ENCODE data around the gene NAT8. TPM values are rescaled to one million over a fixed set of nuclear protein-coding genes. Genes with fewer than 3 reads are reported as not detected.
"Not testable (repeated sequence)": the region's sequence is repeated elsewhere in the genome, so short reads cannot be mapped to it uniquely, and the experiment has no call there.

NAT8 gene
- total RNA-seq, 2 donors from 2014 or later, result not detected

- no peak overlapping the region for H3K27ac ChIP-seq
- no peak for TF ChIP-seq POLR2A (IDR thresholded peaks at IDR 0.05)
- TF ChIP-seq CTCF (IDR thresholded peaks at IDR 0.05), result no peak
- no peak for ATAC-seq
- intact Hi-C loops (cut with DNase I), result no loop called here
- H3K4me3 ChIP-seq, result no peak overlapping the region
- no peaks in the 10 kb centered on the region for H3K36me3 ChIP-seq (replicated peaks in 1 of 2; ENCODE audit: insufficient read depth in 1 of 2, low read depth in 2 of 2)
- H3K27me3 ChIP-seq, result no peaks in the 10 kb centered on the region
- no peaks in the 10 kb centered on the region for H3K4me1 ChIP-seq
- no peaks in the 10 kb centered on the region for H3K9me3 ChIP-seq
- DNase-seq, result no peak
These were observed 27.2 kb downstream of the NAT8 start for GRCh38 chr2:73614997-73615396.

- ATAC-seq, result no peak
- DNase-seq, result no peak
- Histone ChIP-seq H3K27me3 (no peaks in the 10 kb centered on the region), H3K9me3 (no peaks in the 10 kb centered on the region), H3K36me3 (replicated peaks in 1 of 2; ENCODE audit: insufficient read depth in 1 of 2, low read depth in 2 of 2) (no peaks in the 10 kb centered on the region), H3K4me3 (no peak overlapping the region), H3K27ac (no peak overlapping the region), H3K4me1 (no peaks in the 10 kb centered on the region)
- intact Hi-C loops (cut with DNase I), result no loop called here
- WGBS, 2 donors, result 86 to 90% methylated on average over 3 of the region's 3 CpGs
- TF ChIP-seq POLR2A (IDR thresholded peaks at IDR 0.05) (no peak), CTCF (IDR thresholded peaks at IDR 0.05) (no peak)
These were observed 28.1 kb downstream of the NAT8 start for GRCh38 chr2:73614105-73614504.

GRCh38 chr2:73611867-73612266, 30.4 kb downstream of the NAT8 start:
- intact Hi-C loops (cut with DNase I), result no loop called here
- Histone ChIP-seq H3K4me3 (no peak overlapping the region), H3K27ac (no peak overlapping the region), H3K4me1 (no peaks in the 10 kb centered on the region), H3K36me3 (replicated peaks in 1 of 2; ENCODE audit: insufficient read depth in 1 of 2, low read depth in 2 of 2) (no peaks in the 10 kb centered on the region), H3K27me3 (no peaks in the 10 kb centered on the region), H3K9me3 (no peaks in the 10 kb centered on the region)
- DNase-seq (no peak), ATAC-seq (no peak)
- TF ChIP-seq CTCF (IDR thresholded peaks at IDR 0.05) (no peak), POLR2A (IDR thresholded peaks at IDR 0.05) (no peak)
- 94 to 100% methylated on average over 1 of the region's 1 CpG for WGBS, 2 donors

GRCh38 chr2:73611193-73611592, 31.0 kb downstream of the NAT8 start:
- no peak for DNase-seq
- no peak for TF ChIP-seq POLR2A (IDR thresholded peaks at IDR 0.05)
- TF ChIP-seq CTCF (IDR thresholded peaks at IDR 0.05), result no peak
- Histone ChIP-seq H3K9me3 (no peaks in the 10 kb centered on the region), H3K27me3 (no peaks in the 10 kb centered on the region), H3K4me3 (no peak overlapping the region), H3K27ac (no peak overlapping the region), H3K4me1 (no peaks in the 10 kb centered on the region), H3K36me3 (replicated peaks in 1 of 2; ENCODE audit: insufficient read depth in 1 of 2, low read depth in 2 of 2) (no peaks in the 10 kb centered on the region)
- 78 to 83% methylated on average over 3 to 4 of the region's 4 CpGs for WGBS, 2 donors
- intact Hi-C loops (cut with DNase I), result no loop called here
- ATAC-seq, result no peak

- Histone ChIP-seq H3K27me3 (no peaks in the 10 kb centered on the region), H3K4me3 (no peak overlapping the region), H3K36me3 (replicated peaks in 1 of 2; ENCODE audit: insufficient read depth in 1 of 2, low read depth in 2 of 2) (no peaks in the 10 kb centered on the region), H3K4me1 (no peaks in the 10 kb centered on the region), H3K9me3 (no peaks in the 10 kb centered on the region), H3K27ac (no peak overlapping the region)
- ATAC-seq (no peak), DNase-seq (no peak)
- intact Hi-C loops (cut with DNase I), result no loop called here
- WGBS, 2 donors, result 84 to 87% methylated on average over 3 of the region's 3 CpGs
- no peak for TF ChIP-seq CTCF (IDR thresholded peaks at IDR 0.05)
- no peak for TF ChIP-seq POLR2A (IDR thresholded peaks at IDR 0.05)
These were observed 32.1 kb downstream of the NAT8 start for GRCh38 chr2:73610111-73610510.

- H3K36me3 ChIP-seq (replicated peaks in 1 of 2; ENCODE audit: insufficient read depth in 1 of 2, low read depth in 2 of 2); ATAC-seq; H3K27ac ChIP-seq; H3K4me3 ChIP-seq; H3K9me3 ChIP-seq; H3K27me3 ChIP-seq; intact Hi-C loops (cut with DNase I); DNase-seq; H3K4me1 ChIP-seq: not testable (repeated sequence)
- WGBS, 2 donors, result 84 to 86% methylated on average over 2 of the region's 2 CpGs
These were observed 37.6 kb downstream of the NAT8 start for GRCh38 chr2:73604589-73604988.

- H3K9me3 ChIP-seq; intact Hi-C loops (cut with DNase I); H3K36me3 ChIP-seq (replicated peaks in 1 of 2; ENCODE audit: insufficient read depth in 1 of 2, low read depth in 2 of 2); H3K27me3 ChIP-seq; H3K4me3 ChIP-seq; H3K4me1 ChIP-seq; H3K27ac ChIP-seq; ATAC-seq; DNase-seq: not testable (repeated sequence)
- WGBS, 2 donors, result 86 to 89% methylated on average over 4 of the region's 4 CpGs
These were observed 39.1 kb downstream of the NAT8 start for GRCh38 chr2:73603099-73603588.

Data from body of pancreas (tissue), 4 donors.